ENCODE results near the gene PSORS1C1.

- TF ChIP-seq POLR2AphosphoS5 (IDR thresholded peaks at IDR 0.05; ENCODE audit: low read depth, low read length) (no peak), SPI1 (IDR thresholded peaks at IDR 0.05; ENCODE audit: low read depth, low read length) (no peak), POLR2A (IDR thresholded peaks at IDR 0.05; ENCODE audit: low read depth, low read length) (no peak), TAF1 (IDR thresholded peaks at IDR 0.05; ENCODE audit: low read depth, low read length) (0 out of 2 replicates have a peak, but pooled peaks have one; percentile 31), POU2F2 (IDR thresholded peaks at IDR 0.05; ENCODE audit: low read depth, low read length) (no peak)
These were observed 34.8 kb upstream of the PSORS1C1 start for GRCh38 chr6:31079656-31080261.

All from GM12891 (cell line).